Skeletal muscle tissue (tissue), 4 donors: Measurements from ENCODE around the gene PARD3B. TPM values are rescaled to one million over a fixed set of nuclear protein-coding genes. Genes with fewer than 3 reads are reported as not detected.

Source experiments
- H3K27ac ChIP-seq: one replicate; pipeline ENCODE4 v1.7.0; 2013; ENCODE audit warnings: mild to moderate bottlenecking, low read depth, low read length, inconsistent platforms
- H3K27me3 ChIP-seq, 3 donors: one replicate each; pipeline ENCODE4 v1.7.0; 2013; ENCODE audit warnings: low read length in 3 of 3; ENCODE audit not compliant: control insufficient read depth in 3 of 3, insufficient read depth in 3 of 3
- H3K36me3 ChIP-seq, 3 donors: one replicate each; pipeline ENCODE4 v1.7.0; 2013; ENCODE audit warnings: low read length in 3 of 3; ENCODE audit not compliant: control insufficient read depth in 3 of 3, insufficient read depth in 3 of 3
- H3K4me1 ChIP-seq, 3 donors: one replicate each; pipeline ENCODE4 v1.7.0; 2013; ENCODE audit warnings: low read length in 3 of 3, mild to moderate bottlenecking in 3 of 3; ENCODE audit not compliant: control insufficient read depth in 3 of 3, insufficient read depth in 3 of 3
- H3K4me3 ChIP-seq, 3 donors: one replicate each; pipeline ENCODE4 v1.7.0; 2013; ENCODE audit warnings: low read length in 3 of 3
- H3K9ac ChIP-seq, 3 donors: one replicate each; pipeline ENCODE4 v1.7.0; 2013; ENCODE audit warnings: low read length in 3 of 3, mild to moderate bottlenecking in 3 of 3, moderate library complexity in 2 of 3, low read depth in 1 of 3
- H3K9me3 ChIP-seq, 3 donors: one replicate each; pipeline ENCODE4 v1.7.0; 2013; ENCODE audit warnings: low read length in 3 of 3; ENCODE audit not compliant: control insufficient read depth in 3 of 3
- total RNA-seq: library from RNA; depleted of rRNA; stranded (reverse); fragments of >200 nt; gene quantifications from one replicate; pipeline ENCODE4 v1.2.3, GENCODE V29; 2014
- donor health status: Osteomylitis.

PARD3B gene
- total RNA-seq, 1 donor from 2014 or later = 19.8 TPM

GRCh38 chr2:205017912-205018311 is 472.6 kb downstream of the PARD3B start:
- Histone ChIP-seq H3K36me3 (no peaks in the 10 kb centered on the region), H3K9me3 (no peaks in the 10 kb centered on the region), H3K9ac (no peak overlapping the region), H3K27me3 (no peaks in the 10 kb centered on the region), H3K4me1 (no peaks in the 10 kb centered on the region), H3K27ac (no peak overlapping the region), H3K4me3 (no peak overlapping the region)

GRCh38 chr2:205020673-205021072 is 475.4 kb downstream of the PARD3B start:
- Histone ChIP-seq H3K27ac (no peak overlapping the region), H3K9me3 (no peaks in the 10 kb centered on the region), H3K9ac (no peak overlapping the region), H3K27me3 (no peaks in the 10 kb centered on the region), H3K36me3 (no peaks in the 10 kb centered on the region), H3K4me1 (peaks cover 3 to 11% (median 5%) of the 10 kb centered on the region in 3 donors), H3K4me3 (no peak overlapping the region)

- Histone ChIP-seq H3K4me1 (peaks cover 3 to 13% (median 5%) of the 10 kb centered on the region in 3 donors), H3K27me3 (no peaks in the 10 kb centered on the region), H3K36me3 (no peaks in the 10 kb centered on the region), H3K9me3 (no peaks in the 10 kb centered on the region), H3K9ac (no peak overlapping the region), H3K4me3 (no peak overlapping the region), H3K27ac (no peak overlapping the region)
These were observed 477.6 kb downstream of the PARD3B start for GRCh38 chr2:205022841-205023240.

- no peaks in the 10 kb centered on the region for H3K27me3 ChIP-seq
- H3K9ac ChIP-seq = peak overlapping the region; percentile 42 to 51 (median 45)
- no peaks in the 10 kb centered on the region for H3K9me3 ChIP-seq
- peak overlapping the region; percentile 54 for H3K27ac ChIP-seq
- H3K36me3 ChIP-seq = no peaks in the 10 kb centered on the region
- peak overlapping the region; percentile 34 to 49 (median 38) for H3K4me3 ChIP-seq
- peaks cover 3 to 13% (median 5%) of the 10 kb centered on the region in 3 donors for H3K4me1 ChIP-seq
These were observed 479.7 kb downstream of the PARD3B start for GRCh38 chr2:205024822-205025518.

GRCh38 chr2:205025580-205026240 is 480.4 kb downstream of the PARD3B start:
- no peaks in the 10 kb centered on the region for H3K27me3 ChIP-seq
- peak overlapping the region; percentile 54 for H3K27ac ChIP-seq
- H3K36me3 ChIP-seq = no peaks in the 10 kb centered on the region
- peak overlapping the region in 1 of 3 donors; percentile 34 for H3K4me3 ChIP-seq
- peak overlapping the region in 2 of 3 donors; percentile 42 to 51 for H3K9ac ChIP-seq
- no peaks in the 10 kb centered on the region for H3K9me3 ChIP-seq
- H3K4me1 ChIP-seq = peaks cover 3 to 13% (median 5%) of the 10 kb centered on the region in 3 donors

- H3K27me3 ChIP-seq = no peaks in the 10 kb centered on the region
- no peak overlapping the region for H3K27ac ChIP-seq
- H3K9me3 ChIP-seq = no peaks in the 10 kb centered on the region
- no peaks in the 10 kb centered on the region for H3K36me3 ChIP-seq
- H3K4me3 ChIP-seq = no peak overlapping the region
- no peak overlapping the region for H3K9ac ChIP-seq
- H3K4me1 ChIP-seq = peaks cover 0 to 2% (median 0%) of the 10 kb centered on the region in 3 donors
These were observed 485.4 kb downstream of the PARD3B start for GRCh38 chr2:205030695-205031094.

- Histone ChIP-seq H3K9me3 (no peaks in the 10 kb centered on the region), H3K4me1 (no peaks in the 10 kb centered on the region), H3K9ac (no peak overlapping the region), H3K27ac (no peak overlapping the region), H3K27me3 (no peaks in the 10 kb centered on the region), H3K4me3 (no peak overlapping the region), H3K36me3 (no peaks in the 10 kb centered on the region)
These were observed 486.8 kb downstream of the PARD3B start for GRCh38 chr2:205032093-205032551.

GRCh38 chr2:205033431-205033830 is 488.2 kb downstream of the PARD3B start:
- no peak overlapping the region for H3K9ac ChIP-seq
- no peak overlapping the region for H3K4me3 ChIP-seq
- H3K27ac ChIP-seq = no peak overlapping the region
- no peaks in the 10 kb centered on the region for H3K9me3 ChIP-seq
- no peaks in the 10 kb centered on the region for H3K27me3 ChIP-seq
- no peaks in the 10 kb centered on the region for H3K4me1 ChIP-seq
- H3K36me3 ChIP-seq = no peaks in the 10 kb centered on the region

GRCh38 chr2:205034034-205034433 is 488.8 kb downstream of the PARD3B start:
- Histone ChIP-seq H3K9ac (no peak overlapping the region), H3K9me3 (no peaks in the 10 kb centered on the region), H3K27me3 (no peaks in the 10 kb centered on the region), H3K36me3 (no peaks in the 10 kb centered on the region), H3K4me3 (no peak overlapping the region), H3K4me1 (no peaks in the 10 kb centered on the region), H3K27ac (no peak overlapping the region)

- Histone ChIP-seq H3K36me3 (no peaks in the 10 kb centered on the region), H3K4me1 (no peaks in the 10 kb centered on the region), H3K27me3 (no peaks in the 10 kb centered on the region), H3K27ac (no peak overlapping the region), H3K9ac (no peak overlapping the region), H3K9me3 (no peaks in the 10 kb centered on the region), H3K4me3 (no peak overlapping the region)
These were observed 495.0 kb downstream of the PARD3B start for GRCh38 chr2:205040323-205040722.
